Caco-2 (cell line): ENCODE results near the gene NES. TPM values are rescaled to one million over a fixed set of nuclear protein-coding genes. Genes with fewer than 3 reads are reported as not detected.
A peak's percentile ranks its signal among the peaks of the same experiment; 100 is the strongest.

ENCODE experiments used
- BruUV-seq: library from RNA; stranded (reverse); fragments of 400-500 nt; replicated peaks from 2 replicates; lab custom pipeline; 2021; lab: Mats Ljungman, UMichigan
- CTCF ChIA-PET: fragments of 300-600 bp; sonication (Branson Sonifier 250); formaldehyde crosslinking; loops from one replicate; lab custom pipeline; 2022; ENCODE audit warnings: antibody characterized with exemption; lab: Charles Lee
- POLR2A ChIA-PET: fragments of 300-600 bp; sonication (Branson Sonifier 250); formaldehyde crosslinking; loops from one replicate; lab custom pipeline; 2022; ENCODE audit warnings: antibody characterized with exemption; lab: Charles Lee
- DNase-seq, 2 experiments: peaks; one replicate each; pipeline versions ENCODE4 v3.0.0 to v3.0.0-alpha.2; 2020 to 2022
- H3K27me3 ChIP-seq: replicated peaks from 2 replicates; pipeline ENCODE4 v1.6.0; 2011; ENCODE audit warnings: low read length; ENCODE audit not compliant: control insufficient read depth, insufficient read depth
- H3K36me3 ChIP-seq: 2 replicates; pipeline ENCODE4 v1.5.1; 2011; ENCODE audit warnings: low read length; ENCODE audit not compliant: control insufficient read depth, insufficient read depth
- H3K4me1 ChIP-seq: fragments of 250-450 bp; sonication (Bioruptor Pico); 2 replicates; pipeline ENCODE4 v1.5.1; 2020; ENCODE audit warnings: mild to moderate bottlenecking
- H3K4me3 ChIP-seq: 2 replicates; pipeline ENCODE4 v1.5.1; 2011; ENCODE audit warnings: low read depth, mild to moderate bottlenecking, control low read depth, low read length
- H3K9me3 ChIP-seq: fragments of 250-450 bp; sonication (Bioruptor Pico); 2 replicates; pipeline ENCODE4 v1.5.1; 2020; ENCODE audit warnings: mild to moderate bottlenecking, moderate library complexity
- H3K27ac Mint-ChIP-seq: one replicate; pipeline ENCODE4 v1.8.0; 2022; ENCODE audit warnings: mixed read lengths; ENCODE audit not compliant: unreplicated experiment
- H3K27me3 Mint-ChIP-seq: one replicate; pipeline ENCODE4 v1.8.0; 2022; ENCODE audit warnings: mixed read lengths; ENCODE audit not compliant: insufficient read depth, unreplicated experiment
- H3K36me3 Mint-ChIP-seq: one replicate; pipeline ENCODE4 v1.8.0; 2022; ENCODE audit warnings: mild to moderate bottlenecking, mixed read lengths; ENCODE audit not compliant: insufficient read depth, unreplicated experiment
- H3K4me1 Mint-ChIP-seq: one replicate; pipeline ENCODE4 v1.8.0; 2022; ENCODE audit warnings: low read depth, mixed read lengths; ENCODE audit not compliant: unreplicated experiment
- H3K4me3 Mint-ChIP-seq: one replicate; pipeline ENCODE4 v1.8.0; 2022; ENCODE audit warnings: mild to moderate bottlenecking, moderate library complexity, mixed read lengths; ENCODE audit not compliant: unreplicated experiment
- H3K9me3 Mint-ChIP-seq: one replicate; pipeline ENCODE4 v1.8.0; 2022; ENCODE audit warnings: mixed read lengths; ENCODE audit not compliant: unreplicated experiment
- CTCF ChIP-seq, 2 experiments: fragments of 200-600 bp in 1 of 2; IDR thresholded peaks; 1 replicate in 1 of 2; 2 replicates in 1 of 2; pipeline versions ENCODE4 v1.5.1 to v1.8.0; 2011 to 2022; ENCODE audit warnings: antibody characterized with exemption in 1 of 2, control low read depth in 1 of 2, inconsistent platforms in 1 of 2, low read depth in 1 of 2, low read length in 1 of 2, mild to moderate bottlenecking in 1 of 2, moderate library complexity in 1 of 2; ENCODE audit not compliant: insufficient read depth in 1 of 2, severe bottlenecking in 1 of 2, unreplicated experiment in 1 of 2
- intact Hi-C: fragments of 100-400 bp; cut with micrococcal nuclease; formaldehyde crosslinking; loops from one replicate; pipeline ENCODE4 v1.10.0; 2022; ENCODE audit not compliant: unreplicated experiment
- total RNA-seq: library from RNA; stranded (reverse); gene quantifications from 2 replicates; pipeline ENCODE4 v1.2.3, GENCODE V29; 2022

Gene NES
- total RNA-seq, 1 experiment from 2014 or later, result 18.0 TPM

GRCh38 chr1:156675210-156676113 is 1.7 kb downstream of the NES start:
- 0 out of 2 replicates have a peak, but pooled peaks cover 2% of the 10 kb centered on the region for H3K27me3 ChIP-seq
- Mint-ChIP-seq H3K4me3 (peak overlapping the region; percentile 86), H3K27me3 (peaks cover 7% of the 10 kb centered on the region), H3K36me3 (peaks cover 6% of the 10 kb centered on the region), H3K9me3 (no peaks in the 10 kb centered on the region), H3K4me1 (peaks cover 8% of the 10 kb centered on the region), H3K27ac (no peak overlapping the region)
- POLR2A ChIA-PET, result interaction anchor here (1.5 to 2.3 kb wide), 3 partner anchors 11 to 29 kb away, joined by 3 to 28 read pairs (median 19); partner anchors contain the start of gene CRABP2
- no peak for TF ChIP-seq CTCF (IDR thresholded peaks at IDR 0.05; ENCODE audit: insufficient read depth in 1 of 2, low read depth in 1 of 2, low read length in 1 of 2, severe bottlenecking in 1 of 2, unreplicated experiment in 1 of 2)
- intact Hi-C loops, result no loop called here
- CTCF ChIA-PET, result interaction anchor here (1.0 to 3.5 kb wide), 10 partner anchors 11 to 252 kb away, joined by 4 to 61 read pairs (median 17); partner anchors contain the start of genes CRABP2 and HAPLN2
- DNase-seq, result no peak
- BruUV-seq, result no TSS peak
- no peaks in the 10 kb centered on the region for H3K36me3 ChIP-seq
- no peaks in the 10 kb centered on the region for H3K9me3 ChIP-seq
- H3K4me1 ChIP-seq, result peaks cover 21% of the 10 kb centered on the region; the same call in 1 of the 2 replicates
- peak overlapping the region; percentile 69 for H3K4me3 ChIP-seq

- ChIA-PET POLR2A (no interaction called here), CTCF (interaction anchor here (0.6 kb wide), 1 partner anchor 12 kb away, joined by 4 read pairs; no protein-coding TSS in a partner anchor)
- peaks cover 19% of the 10 kb centered on the region for H3K4me1 Mint-ChIP-seq
- no peaks in the 10 kb centered on the region for H3K36me3 ChIP-seq
- H3K36me3 Mint-ChIP-seq, result peaks cover 6% of the 10 kb centered on the region
- no peaks in the 10 kb centered on the region for H3K9me3 ChIP-seq
- H3K4me3 Mint-ChIP-seq, result no peak overlapping the region
- no peak overlapping the region for H3K27ac Mint-ChIP-seq
- no TSS peak for BruUV-seq
- intact Hi-C loops, result no loop called here
- H3K4me3 ChIP-seq, result no peak overlapping the region
- peaks cover 28% of the 10 kb centered on the region for H3K4me1 ChIP-seq
- no peaks in the 10 kb centered on the region for H3K27me3 ChIP-seq
- no peak for TF ChIP-seq CTCF (IDR thresholded peaks at IDR 0.05; ENCODE audit: insufficient read depth in 1 of 2, low read depth in 1 of 2, low read length in 1 of 2, severe bottlenecking in 1 of 2, unreplicated experiment in 1 of 2)
- H3K27me3 Mint-ChIP-seq, result peaks cover 2% of the 10 kb centered on the region
- DNase-seq, result no peak
- no peaks in the 10 kb centered on the region for H3K9me3 Mint-ChIP-seq
Measured at GRCh38 chr1:156673387-156674121, 3.7 kb downstream of the NES start.

GRCh38 chr1:156671804-156672203 is 5.4 kb downstream of the NES start:
- Mint-ChIP-seq H3K4me1 (peaks cover 19% of the 10 kb centered on the region), H3K27me3 (no peaks in the 10 kb centered on the region), H3K36me3 (peaks cover 6% of the 10 kb centered on the region), H3K4me3 (no peak overlapping the region), H3K9me3 (no peaks in the 10 kb centered on the region), H3K27ac (no peak overlapping the region)
- Histone ChIP-seq H3K4me3 (no peak overlapping the region), H3K36me3 (no peaks in the 10 kb centered on the region), H3K4me1 (peaks cover 31% of the 10 kb centered on the region), H3K27me3 (no peaks in the 10 kb centered on the region), H3K9me3 (no peaks in the 10 kb centered on the region)
- intact Hi-C loops, result no loop called here
- BruUV-seq, result no TSS peak
- no peak for DNase-seq
- CTCF ChIA-PET, result interaction anchor here (0.5 kb wide), 1 partner anchor 1698 kb away, joined by 5 read pairs; no protein-coding TSS in a partner anchor
- POLR2A ChIA-PET, result no interaction called here
- no peak for TF ChIP-seq CTCF (IDR thresholded peaks at IDR 0.05; ENCODE audit: insufficient read depth in 1 of 2, low read depth in 1 of 2, low read length in 1 of 2, severe bottlenecking in 1 of 2, unreplicated experiment in 1 of 2)
